ENCODE measurements around the gene EPHA2. TPM values are rescaled to one million over a fixed set of nuclear protein-coding genes. Genes with fewer than 3 reads are reported as not detected.

Gene EPHA2
- total RNA-seq, 2 experiments from 2014 or later, result 0.15 TPM; not detected in 1

DNA sequence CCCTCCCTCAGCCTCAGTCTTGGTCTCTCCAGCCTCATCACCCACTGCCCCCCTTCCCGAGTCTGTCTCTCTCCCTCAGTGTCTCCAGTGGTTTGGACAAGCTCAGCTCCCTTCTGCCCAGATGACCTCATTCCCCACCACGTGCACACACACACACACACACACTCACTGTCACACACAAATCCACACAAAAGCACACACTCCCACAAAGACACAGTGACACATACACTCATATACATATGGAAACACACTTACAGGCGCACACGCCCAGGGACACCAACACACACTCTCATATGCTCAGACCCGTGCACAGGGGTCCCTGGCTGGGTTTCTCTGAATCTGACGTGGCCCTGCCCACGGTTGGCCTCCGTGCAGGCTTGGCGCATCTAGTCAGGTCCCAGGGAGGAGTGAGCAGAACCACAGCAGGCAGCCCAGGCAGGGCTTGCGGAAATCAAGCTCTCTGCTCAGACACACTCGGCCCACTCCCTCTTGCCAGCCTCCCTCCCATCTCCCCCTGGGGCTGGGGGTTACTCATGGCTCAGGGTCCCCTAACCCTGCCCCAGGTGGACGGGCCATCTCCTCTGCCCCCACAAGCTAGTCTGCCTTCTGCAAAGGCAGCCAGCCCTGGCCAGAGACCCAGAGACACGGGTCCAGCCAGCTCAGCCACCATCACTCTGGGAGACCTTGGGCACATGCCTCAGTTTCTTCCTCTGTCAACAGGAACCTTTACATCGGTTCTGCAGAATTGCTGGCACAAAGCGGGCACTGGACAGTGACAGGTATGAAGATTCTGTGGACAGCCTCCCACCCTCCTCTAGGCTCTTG, 43.9 kb downstream of the EPHA2 start:
- intact Hi-C loops (cut with micrococcal nuclease; ENCODE audit: unreplicated experiment), result no loop called here
- H4K20me1 ChIP-seq (ENCODE audit: insufficient read depth, low read length), result no peaks in the 10 kb centered on the region
- no peaks in the 10 kb centered on the region for H3K9me2 ChIP-seq (ENCODE audit: insufficient read depth, low read length)
- no peaks in the 10 kb centered on the region for H3K36me3 ChIP-seq (ENCODE audit: insufficient read depth, low read length)
- H3K4me2 ChIP-seq (ENCODE audit: low read length), result no peak overlapping the region
- no peak for DNase-seq (ENCODE audit: low spot score)
- no peak overlapping the region for H2AFZ ChIP-seq (ENCODE audit: low read length)
- no TSS peak for BruUV-seq (replicated peaks)
- H3K4me3 ChIP-seq (ENCODE audit: low read depth, low read length, poor library complexity, severe bottlenecking), result no peak overlapping the region
- ChIA-PET POLR2A (interaction anchor here (0.5 kb wide), 1 partner anchor 126 kb away, joined by 4 read pairs; no protein-coding TSS in a partner anchor), CTCF (ENCODE audit: unreplicated experiment) (no interaction called here)
- no peak for TF ChIP-seq EZH2phosphoT487 (IDR thresholded peaks at IDR 0.05; ENCODE audit: borderline replicate concordance, low read depth, low read length)
- no peak for TF ChIP-seq CTCF (conservative IDR thresholded peaks at IDR 0.05; ENCODE audit: low read length)
- no peak overlapping the region for H3K27ac ChIP-seq (ENCODE audit: low read depth, low read length, poor library complexity, severe bottlenecking)
- H3K9me3 ChIP-seq (ENCODE audit: low read length), result no peaks in the 10 kb centered on the region
- no peaks in the 10 kb centered on the region for H3K79me2 ChIP-seq (ENCODE audit: insufficient read depth, low read depth, low read length)
- H3K4me1 ChIP-seq (ENCODE audit: insufficient read depth, low read length, poor library complexity, severe bottlenecking), result no peaks in the 10 kb centered on the region

- BruUV-seq (replicated peaks), result no TSS peak
Observed at GRCh38 chr1:16110884-16111283, 45.0 kb downstream of the EPHA2 start.

More at GRCh38 chr1:16110884-16111283, 45.0 kb downstream of the EPHA2 start:
- POLR2A ChIA-PET, result no interaction called here
- no peaks in the 10 kb centered on the region for H4K20me1 ChIP-seq (ENCODE audit: insufficient read depth, low read length)
- DNase-seq (ENCODE audit: low spot score), result no peak
- TF ChIP-seq EZH2phosphoT487 (IDR thresholded peaks at IDR 0.05; ENCODE audit: borderline replicate concordance, low read depth, low read length) (no peak), CTCF (conservative IDR thresholded peaks at IDR 0.05; ENCODE audit: low read length) (no peak)
- H3K27ac ChIP-seq (ENCODE audit: low read depth, low read length, poor library complexity, severe bottlenecking), result no peak overlapping the region
- CTCF ChIA-PET (ENCODE audit: unreplicated experiment), result no interaction called here
- no peaks in the 10 kb centered on the region for H3K79me2 ChIP-seq (ENCODE audit: insufficient read depth, low read depth, low read length)
- H3K9me3 ChIP-seq (ENCODE audit: low read length), result no peaks in the 10 kb centered on the region
- no peaks in the 10 kb centered on the region for H3K9me2 ChIP-seq (ENCODE audit: insufficient read depth, low read length)
- H3K36me3 ChIP-seq (ENCODE audit: insufficient read depth, low read length), result no peaks in the 10 kb centered on the region
- intact Hi-C loops (cut with micrococcal nuclease; ENCODE audit: unreplicated experiment), result no loop called here
- H3K4me3 ChIP-seq (ENCODE audit: low read depth, low read length, poor library complexity, severe bottlenecking), result no peak overlapping the region
- H2AFZ ChIP-seq (ENCODE audit: low read length), result no peak overlapping the region
- no peak overlapping the region for H3K4me2 ChIP-seq (ENCODE audit: low read length)
- H3K4me1 ChIP-seq (ENCODE audit: insufficient read depth, low read length, poor library complexity, severe bottlenecking), result no peaks in the 10 kb centered on the region

Data from OCI-LY7 (cell line).